Coronary artery (tissue), 2 donors: ENCODE data around the gene MAN2C1.
"Not testable (repeated sequence)": the region's sequence is repeated elsewhere in the genome, so short reads cannot be mapped to it uniquely, and the experiment has no call there.

ENCODE experiments used
- DNase-seq: peaks from one replicate; pipeline ENCODE4 v3.0.0-alpha.2; 2017; ENCODE audit warnings: low spot score
- H3K27ac ChIP-seq, 2 donors: fragments of 200-600 bp; sonication (generic); one replicate each; pipeline ENCODE4 v1.5.1; 2016 to 2019
- H3K4me3 ChIP-seq: fragments of 200-600 bp; sonication (generic); 2 replicates; pipeline ENCODE4 v1.5.1; 2016; ENCODE audit warnings: mild to moderate bottlenecking, moderate library complexity
- CTCF ChIP-seq: fragments of 200-600 bp; sonication (generic); IDR thresholded peaks from one replicate; pipeline ENCODE4 v1.5.1; 2019; ENCODE audit warnings: antibody characterized with exemption

The MAN2C1 gene

GRCh38 chr15:75342221-75342620, 26.2 kb downstream of the MAN2C1 start:
- no peak for DNase-seq
- TF ChIP-seq CTCF: no peak
- H3K27ac ChIP-seq: no peak overlapping the region
- no peak overlapping the region for H3K4me3 ChIP-seq

- Histone ChIP-seq H3K4me3 (no peak overlapping the region), H3K27ac (no peak overlapping the region)
- no peak for TF ChIP-seq CTCF
- no peak for DNase-seq
Measured at GRCh38 chr15:75339531-75340240, 28.7 kb downstream of the MAN2C1 start.

- no peak for DNase-seq
- Histone ChIP-seq H3K27ac (no peak overlapping the region), H3K4me3 (no peak overlapping the region)
- TF ChIP-seq CTCF: no peak
Measured at GRCh38 chr15:75338661-75339240, 29.7 kb downstream of the MAN2C1 start.

GRCh38 chr15:75335705-75336355, 32.6 kb downstream of the MAN2C1 start, which contains the start of gene COMMD4:
COMMD4 (plus strand) TSS chr15:75336063; CDS start chr15:75336090, 27 bp downstream.
- no peak for TF ChIP-seq CTCF
- DNase-seq: peak; percentile 96
- H3K4me3 ChIP-seq: peak within 1 kb of the TSS; percentile 96
- peak within 1 kb of the TSS; percentile 23 to 79 for H3K27ac ChIP-seq

GRCh38 chr15:75335313-75335704, 33.1 kb downstream of the MAN2C1 start:
- H3K4me3 ChIP-seq: peak overlapping the region; percentile 96

GRCh38 chr15:75333654-75334419, 34.6 kb downstream of the MAN2C1 start:
- not testable (repeated sequence) for H3K27ac ChIP-seq, DNase-seq, H3K4me3 ChIP-seq

More at GRCh38 chr15:75335313-75335704, 33.1 kb downstream of the MAN2C1 start:
- H3K27ac ChIP-seq: peak overlapping the region in 1 of 2 donors; percentile 79
- no peak for DNase-seq
- no peak for TF ChIP-seq CTCF

- not testable (repeated sequence) for DNase-seq, H3K4me3 ChIP-seq, H3K27ac ChIP-seq
Measured at GRCh38 chr15:75332093-75332492, 36.3 kb downstream of the MAN2C1 start.
